NAMALWA (cell line): ENCODE data around the gene TWF2.
A peak's percentile ranks its signal among the peaks of the same experiment; 100 is the strongest.
"Not testable (repeated sequence)": the region's sequence is repeated elsewhere in the genome, so short reads cannot be mapped to it uniquely, and the experiment has no call there.

Experiments
- DNase-seq: peaks from one replicate; pipeline ENCODE4 v3.0.0-alpha.2; 2015; ENCODE audit warnings: low spot score

The TWF2 gene

DNA sequence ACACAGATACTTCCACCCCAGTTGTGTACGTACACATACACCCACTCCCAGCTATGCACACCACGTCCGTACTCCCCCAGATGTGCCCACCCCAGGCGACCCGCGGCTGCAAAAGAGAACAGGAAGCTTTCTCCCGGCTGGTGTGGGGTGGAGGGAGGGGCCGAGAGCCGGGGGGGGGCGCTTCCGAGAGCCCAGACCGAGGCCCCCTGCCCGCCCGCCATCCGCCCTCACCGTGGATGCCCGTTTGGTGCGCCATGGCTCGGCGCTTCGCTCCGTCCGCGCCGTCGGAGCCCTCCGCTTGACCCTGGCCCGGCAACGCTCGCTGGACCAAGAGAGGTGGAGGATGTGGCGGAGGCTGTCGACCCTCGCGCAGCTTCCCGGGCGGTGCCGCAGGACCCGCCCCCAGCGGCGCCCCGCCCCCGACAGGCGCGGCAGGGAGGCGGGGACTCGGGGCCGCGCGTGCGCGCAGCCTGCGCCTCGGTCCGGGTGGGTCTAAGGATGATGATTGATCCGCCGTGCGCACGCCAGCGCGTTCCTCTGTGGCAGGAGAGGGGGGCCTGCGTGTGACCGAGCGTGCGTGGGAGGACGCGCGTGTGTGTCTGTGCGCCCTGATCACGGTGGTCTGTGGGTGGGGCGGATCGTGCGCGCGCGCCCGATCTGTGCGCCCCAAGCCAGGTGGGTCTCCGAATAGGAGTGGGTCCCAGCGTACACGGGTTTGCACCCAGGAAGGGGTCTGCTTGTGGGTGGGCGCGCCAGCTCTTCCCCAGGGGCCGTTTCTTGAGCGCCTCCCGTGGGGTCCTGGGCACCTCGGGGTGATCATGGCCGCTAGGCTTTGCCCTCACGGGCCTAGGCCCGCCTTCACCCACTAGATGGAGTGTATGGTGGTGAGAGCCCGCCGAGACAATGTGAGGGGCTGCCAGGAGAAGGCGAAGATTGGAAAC is at the start of gene TWF2:
TWF2 (minus strand) TSS at position 398 of the 941 bp plus-strand sequence; CDS start at position 256, 142 bp downstream.
- peak; percentile 74 for DNase-seq

DNA sequence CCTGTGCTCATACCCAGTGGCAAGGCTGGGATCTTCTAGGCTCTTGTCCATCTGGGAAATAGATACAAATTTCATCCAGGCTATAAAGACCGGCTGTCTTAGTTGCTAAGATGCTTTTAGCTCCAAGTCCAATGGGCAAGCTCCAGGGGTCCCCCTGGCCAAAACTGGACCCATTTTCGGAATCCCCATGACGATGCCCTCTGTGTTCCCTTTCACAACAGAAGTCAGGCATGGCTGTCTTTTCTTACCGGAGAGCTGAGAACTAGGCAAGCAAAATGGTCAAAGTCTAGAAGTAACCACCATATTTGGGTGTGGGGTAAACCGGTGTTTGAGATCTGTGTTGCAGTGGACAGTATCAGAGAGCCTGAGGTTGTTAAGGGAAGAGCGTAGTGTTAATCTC is 49.7 kb upstream of the TWF2 start:
- DNase-seq = no peak

DNA sequence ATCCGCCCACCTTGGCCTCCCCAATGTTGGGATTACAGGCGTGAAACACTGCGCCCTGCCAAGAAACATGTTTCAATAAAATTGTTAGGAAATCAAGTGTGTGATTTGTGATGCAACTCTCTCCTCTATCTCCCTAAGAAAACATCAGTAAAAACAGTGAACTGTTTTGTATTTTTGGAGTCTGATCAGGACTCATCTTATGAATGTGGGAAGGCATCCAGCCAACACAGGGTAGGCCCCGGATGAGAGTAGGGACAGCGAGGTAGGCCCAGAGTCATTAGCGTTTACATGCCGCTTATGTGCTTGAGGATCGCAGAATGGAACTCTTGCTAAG is 47.8 kb upstream of the TWF2 start:
- no peak for DNase-seq

DNA sequence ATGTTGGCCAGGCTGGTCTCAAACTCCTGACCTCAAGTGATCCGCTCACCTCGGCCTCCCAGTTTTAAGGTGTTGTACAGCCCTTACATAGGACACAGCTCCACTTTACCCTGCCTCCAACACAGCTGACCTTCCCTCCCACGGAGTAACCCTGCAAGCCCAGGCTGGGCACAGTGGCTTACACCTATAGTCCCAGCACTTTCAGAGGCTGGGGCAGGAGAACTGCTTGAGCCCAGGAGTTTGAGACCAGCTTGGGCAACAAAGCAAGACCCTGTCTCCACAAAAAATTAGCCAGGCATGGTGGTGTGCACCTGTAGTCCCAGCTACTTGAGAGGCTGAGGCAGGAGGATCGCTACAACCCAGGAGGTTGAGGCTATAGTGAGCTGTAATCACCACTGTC is 45.1 kb upstream of the TWF2 start:
- DNase-seq = not testable (repeated sequence)

DNA sequence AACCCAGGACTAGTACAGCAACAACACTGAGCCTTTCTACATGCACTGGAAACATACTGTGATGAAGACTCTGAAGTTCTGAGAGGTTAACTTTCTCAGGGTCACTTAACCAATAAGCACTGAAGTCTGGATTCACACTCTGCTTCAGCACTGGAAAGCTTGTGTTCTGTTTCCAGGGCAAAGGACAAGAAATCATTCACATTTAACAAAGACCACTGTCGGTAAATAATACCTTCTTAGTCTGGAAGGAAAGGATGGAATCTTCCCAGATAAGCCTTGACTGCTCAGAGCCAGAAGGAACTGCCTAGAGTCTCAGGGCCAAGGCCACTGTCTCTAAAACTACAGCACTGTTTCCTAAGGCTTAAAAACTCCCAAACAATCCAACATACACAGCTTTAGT is 44.3 kb upstream of the TWF2 start:
- no peak for DNase-seq

DNA sequence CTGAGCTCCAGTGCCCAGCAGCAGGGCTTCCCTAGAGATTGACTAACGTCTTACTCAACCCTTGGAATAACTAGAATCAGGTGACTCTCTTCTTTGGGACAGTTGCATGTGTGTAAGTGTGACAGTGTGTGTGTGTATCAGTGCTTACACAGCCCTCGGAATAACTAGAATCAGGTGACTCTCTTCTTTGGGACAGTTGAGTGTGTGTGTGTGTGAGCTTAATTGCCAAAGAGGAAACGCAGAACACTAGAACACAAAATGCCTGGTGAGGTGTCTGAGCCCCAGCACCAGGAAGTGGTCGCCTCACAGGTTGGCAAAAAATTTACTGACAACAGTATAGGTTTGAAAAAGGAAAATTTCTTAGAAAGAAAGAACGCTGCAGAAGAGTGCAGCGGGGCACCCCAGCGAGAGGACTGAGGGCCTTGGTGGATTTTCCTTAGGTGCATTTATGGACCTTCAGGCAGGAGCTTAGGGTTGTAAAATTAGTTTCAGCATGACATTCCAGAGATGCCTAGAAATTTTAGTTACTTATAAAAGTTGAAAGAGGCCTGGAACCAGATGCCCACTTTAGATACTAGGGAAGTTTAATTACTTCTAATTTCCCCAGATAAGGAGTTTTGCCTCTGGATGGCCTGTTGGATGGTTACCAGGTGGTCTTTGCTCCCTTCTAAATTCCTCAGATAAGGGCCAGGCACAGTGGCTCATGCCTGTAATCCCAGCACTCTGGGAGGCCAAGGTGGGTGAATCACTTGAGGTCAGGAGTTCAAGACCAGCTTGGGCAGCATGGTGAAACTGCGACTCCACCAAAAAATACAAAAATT is 43.2 kb upstream of the TWF2 start:
- no peak for DNase-seq

DNA sequence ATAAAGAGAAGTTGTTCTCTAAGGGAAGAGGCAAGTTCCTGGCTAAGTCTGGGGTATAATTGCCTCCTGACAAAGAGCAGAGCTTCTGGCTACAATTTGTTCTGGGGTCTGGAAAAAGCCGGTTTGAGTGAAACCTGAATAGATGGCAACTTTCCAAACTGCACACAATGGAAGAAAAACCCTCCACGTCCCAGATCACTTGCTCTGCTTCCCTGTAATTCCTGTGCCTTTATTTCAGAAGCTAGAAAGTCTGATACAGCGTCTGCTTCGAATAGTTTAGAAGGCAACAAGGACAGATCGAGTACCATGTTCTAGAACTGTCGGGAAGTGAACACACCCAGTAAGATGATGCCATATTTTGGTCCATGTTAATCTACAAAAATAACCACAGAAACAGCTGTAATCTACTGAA is 41.1 kb upstream of the TWF2 start:
- DNase-seq = no peak

DNA sequence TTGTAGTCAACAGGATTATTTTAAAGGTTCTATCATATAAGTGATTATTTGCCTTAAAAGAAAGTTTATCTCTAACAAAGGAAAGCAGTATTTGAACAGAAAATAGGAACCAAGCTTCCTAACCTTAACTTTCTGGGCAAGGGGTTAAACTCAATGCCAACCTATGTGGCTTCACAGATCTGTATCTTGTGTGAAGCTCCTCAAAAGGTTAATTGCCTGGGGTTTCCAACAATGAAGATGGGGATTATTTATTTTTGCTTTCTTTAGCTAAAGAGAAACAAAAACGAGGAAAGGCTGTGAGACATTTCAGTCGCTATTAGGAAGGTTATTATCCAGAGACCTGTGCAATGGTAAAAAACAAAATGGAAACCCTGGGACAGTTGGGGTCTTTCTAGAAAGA is 40.6 kb upstream of the TWF2 start:
- no peak for DNase-seq

DNA sequence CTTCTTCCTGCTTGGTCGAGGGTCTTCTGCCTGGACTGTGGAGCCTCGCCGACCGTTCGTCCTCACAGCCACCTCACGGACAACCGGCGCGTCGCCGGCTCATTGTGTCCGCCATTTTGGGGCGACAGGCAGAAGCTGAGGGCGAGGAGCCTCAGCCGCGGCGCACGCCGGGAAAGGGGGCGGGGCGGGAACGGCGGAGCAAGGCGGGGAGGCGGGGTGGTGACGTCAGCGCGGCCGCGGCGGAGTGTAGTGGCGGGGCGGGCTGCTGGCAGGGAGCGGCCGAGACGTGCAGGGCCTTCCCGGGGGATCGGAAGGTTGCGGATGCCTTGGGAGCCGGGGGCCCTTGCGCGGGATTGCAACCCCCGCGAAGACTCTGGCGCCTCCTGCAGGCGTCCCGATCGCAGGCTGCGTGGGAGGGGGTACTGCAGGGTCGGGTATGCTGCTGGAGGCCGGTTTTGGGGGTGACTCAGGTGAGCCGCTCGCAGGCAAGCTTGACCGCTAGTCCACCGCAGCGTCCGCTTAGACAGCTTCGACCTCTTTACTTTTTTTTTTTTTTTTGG is 39.6 kb upstream of the TWF2 start, which contains the start of gene WDR82:
WDR82 (minus strand) TSS at position 140 of the 560 bp plus-strand sequence. CDS start 288 bp downstream, outside the sequence.
- peak; percentile 81 for DNase-seq

DNA sequence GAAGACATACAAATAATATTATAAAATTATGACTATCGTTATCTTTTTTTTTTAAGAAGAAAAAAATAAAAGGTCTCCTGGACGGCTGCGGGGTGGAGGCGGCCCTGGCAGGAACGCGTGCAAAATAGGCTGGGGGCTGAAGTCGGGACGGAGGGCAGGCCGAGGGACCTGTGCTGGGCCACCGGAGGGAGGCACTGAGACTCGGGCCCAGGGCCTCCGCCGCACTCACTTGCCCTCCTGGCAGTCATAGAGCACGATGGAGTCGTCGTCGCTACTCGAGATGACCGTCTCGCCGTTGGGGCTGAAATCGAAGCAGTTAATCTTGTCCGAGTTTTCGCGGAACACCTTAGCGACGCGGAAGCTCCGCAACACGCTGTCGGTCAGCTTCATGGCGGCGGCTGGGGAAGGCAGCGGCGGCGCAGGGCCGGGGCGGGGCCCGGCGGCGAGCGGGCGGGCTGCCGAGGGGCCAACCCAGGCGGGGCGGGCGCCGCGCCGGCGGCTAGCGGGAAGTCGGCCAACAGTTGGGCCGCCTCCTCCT is 39.1 kb upstream of the TWF2 start:
- DNase-seq = peak; percentile 55

DNA sequence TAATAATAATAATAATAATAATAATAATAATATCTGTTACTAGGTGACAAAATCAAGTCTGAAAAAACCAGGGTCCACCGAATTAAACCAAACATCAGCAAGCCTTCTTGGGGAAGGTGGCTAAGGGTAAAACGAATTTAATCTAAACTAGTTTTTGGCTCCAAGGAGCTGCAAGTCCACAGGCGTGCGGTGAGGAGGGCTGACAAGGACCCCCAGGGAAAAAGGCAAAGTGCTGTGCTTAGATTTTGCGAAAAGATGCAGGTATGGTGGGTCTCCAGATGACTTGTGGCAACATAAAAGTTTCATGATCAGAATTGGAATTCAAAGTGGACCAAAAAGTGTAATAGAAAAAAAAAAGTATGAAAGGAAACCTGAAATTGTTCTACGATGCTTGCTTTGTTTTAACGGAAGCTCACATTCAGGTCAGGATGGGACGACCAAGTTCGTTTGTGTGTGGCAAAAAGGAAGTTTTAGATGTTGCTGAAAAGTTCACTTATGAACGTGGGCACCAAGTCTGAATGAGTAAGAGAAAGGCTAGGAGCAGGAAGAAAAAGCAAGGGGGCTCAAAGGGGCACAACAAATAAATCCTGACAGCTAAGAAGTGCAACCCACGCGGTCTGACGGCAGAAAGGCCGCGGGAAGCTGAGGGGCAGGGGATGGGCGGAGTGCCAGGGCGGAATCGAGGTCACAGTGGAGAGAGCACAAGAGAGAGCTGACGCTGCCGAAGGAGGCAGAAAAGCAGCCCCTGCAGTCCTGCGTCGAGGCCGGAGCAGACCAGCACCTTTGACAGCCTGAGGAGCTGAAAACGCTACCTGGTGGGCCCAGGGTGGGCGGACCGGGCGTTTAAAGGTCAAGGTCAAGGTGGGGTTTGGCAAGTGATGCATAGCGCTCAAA is 38.4 kb upstream of the TWF2 start:
- DNase-seq = peak; percentile 74

DNA sequence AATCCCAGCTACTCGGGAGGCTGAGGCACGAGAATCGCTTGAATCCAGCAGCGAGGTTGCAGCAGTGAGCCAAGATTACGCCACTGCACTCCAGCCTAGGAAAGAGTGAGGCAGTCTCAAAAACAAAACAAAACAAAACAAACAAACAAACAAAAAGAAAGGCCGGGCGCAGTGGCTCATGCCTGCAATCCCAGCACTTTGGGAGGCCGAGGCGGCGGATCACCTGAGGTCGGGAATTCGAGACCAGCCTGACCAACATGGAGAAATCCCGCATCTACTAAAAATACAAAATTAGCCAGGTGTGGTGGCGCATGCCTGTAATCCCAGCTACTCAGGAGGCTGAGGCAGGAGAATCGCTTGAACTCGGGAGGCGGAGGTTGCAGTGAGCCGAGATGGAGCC is 35.8 kb upstream of the TWF2 start:
- DNase-seq = not testable (repeated sequence)

DNA sequence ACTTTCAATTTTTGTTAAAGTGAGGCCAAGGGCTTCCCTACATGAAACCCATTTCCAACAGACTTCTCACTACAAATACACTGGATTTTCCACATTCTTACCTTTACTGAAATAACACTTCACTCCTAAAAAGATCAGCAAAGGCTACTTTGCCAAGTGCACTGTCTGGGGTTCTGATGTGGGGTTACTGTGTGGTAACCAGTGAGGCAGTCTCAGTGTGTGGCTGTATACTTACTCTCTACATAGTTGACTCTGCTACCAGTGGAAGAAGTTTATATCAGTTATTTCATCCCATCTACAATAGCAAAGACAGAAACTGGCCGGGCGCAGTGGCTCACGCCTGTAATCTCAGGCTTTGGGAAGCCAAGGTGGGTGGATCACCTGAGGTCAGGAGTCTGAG is 33.9 kb upstream of the TWF2 start:
- no peak for DNase-seq

DNA sequence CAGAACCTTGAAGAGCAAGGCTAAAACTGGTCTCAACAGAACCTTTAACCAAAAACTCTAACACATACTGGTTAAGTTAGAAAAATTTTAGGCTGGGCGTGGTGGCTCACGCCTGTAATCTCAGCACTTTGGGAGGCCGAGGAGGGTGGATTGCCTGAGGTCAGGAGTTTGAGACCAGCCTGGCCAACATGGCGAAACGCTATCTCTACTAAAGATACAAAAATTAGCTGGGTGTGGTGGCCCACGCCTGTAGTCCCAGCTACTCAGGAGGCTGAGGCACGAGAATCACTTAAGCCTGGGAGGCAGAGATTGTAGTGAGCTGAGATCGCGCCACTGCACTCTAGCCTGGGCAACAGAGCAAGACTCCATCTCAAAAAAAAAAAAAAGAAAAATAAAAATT is 33.2 kb upstream of the TWF2 start:
- not testable (repeated sequence) for DNase-seq

DNA sequence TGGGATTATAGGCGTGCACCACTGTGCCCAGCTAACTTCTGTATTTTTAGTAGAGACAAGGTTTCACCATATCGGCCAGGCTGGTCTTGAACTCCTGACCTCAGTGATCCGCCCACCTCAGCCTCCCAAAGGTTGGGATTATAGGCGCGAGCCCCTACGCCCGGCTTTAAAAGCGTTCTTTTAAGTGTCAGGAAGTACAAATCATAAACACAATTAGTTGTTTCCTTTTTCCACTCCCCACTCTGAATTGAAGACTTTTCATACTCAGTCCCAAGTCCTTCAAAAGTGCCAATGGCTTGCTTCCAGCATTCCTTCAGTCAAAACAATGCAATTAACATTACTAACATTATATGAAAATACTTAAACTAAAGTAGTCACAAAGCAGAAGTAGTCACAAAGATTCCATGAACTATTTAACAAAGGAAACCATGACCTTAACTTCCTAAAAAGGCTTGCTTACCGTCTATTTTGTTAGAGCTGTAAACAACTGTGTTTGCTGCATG is 31.3 kb upstream of the TWF2 start:
- no peak for DNase-seq

DNA sequence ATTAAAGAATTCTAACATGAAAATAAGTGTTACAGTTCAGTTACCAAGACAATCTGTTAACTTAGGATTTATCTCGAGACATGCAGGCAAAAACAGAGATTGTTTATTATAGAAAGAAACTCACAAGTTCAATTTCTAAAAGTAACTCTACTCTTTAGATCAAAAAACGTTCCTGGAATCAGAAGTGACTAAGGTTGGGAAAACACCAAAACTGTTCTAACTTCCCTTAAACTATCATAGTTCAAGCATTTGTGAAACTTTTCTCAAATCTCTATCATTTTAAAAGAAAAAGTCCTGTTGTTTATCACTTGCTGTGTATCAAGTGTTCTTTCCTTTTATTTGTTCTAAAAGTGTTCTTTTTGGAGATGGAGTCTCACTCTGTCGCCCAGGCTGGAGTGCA is 30.8 kb upstream of the TWF2 start:
- no peak for DNase-seq

DNA sequence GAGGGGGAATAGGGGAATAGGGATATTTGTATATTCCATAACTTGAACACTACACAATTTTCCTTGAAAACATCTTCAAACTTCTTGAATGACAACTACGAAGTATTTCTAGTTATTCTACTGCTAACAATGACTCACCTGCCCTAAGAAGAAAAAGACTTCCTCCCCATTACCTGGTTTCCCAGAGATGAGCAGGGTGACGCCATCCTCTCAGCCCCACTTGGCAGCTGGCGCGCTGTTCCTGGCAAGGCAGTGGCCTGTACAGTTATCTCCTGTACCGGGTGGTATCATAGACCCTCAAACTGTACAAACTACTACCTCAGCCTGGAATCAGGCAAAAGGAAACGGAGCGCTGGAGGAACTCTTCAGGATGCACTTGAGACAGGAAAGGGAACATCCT is 29.1 kb upstream of the TWF2 start:
- DNase-seq = no peak

DNA sequence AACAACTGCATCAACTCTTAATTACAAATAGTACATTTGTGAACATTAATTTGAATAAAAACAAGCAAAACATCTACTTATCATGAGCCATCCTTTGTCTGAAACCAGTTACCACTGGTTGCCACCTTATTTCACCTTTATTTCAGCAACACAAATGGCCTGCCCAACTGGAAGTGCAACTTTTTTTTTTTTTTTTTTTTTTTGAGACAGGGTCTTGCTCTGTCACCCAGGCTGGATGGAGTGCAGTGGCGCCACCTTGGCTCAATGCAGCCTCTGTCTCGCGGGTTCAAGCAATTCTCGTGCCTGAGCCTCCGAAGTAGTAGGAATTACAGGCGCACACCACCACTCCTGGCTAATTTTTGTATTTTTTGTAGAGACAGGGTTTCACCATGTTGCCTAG is 26.4 kb upstream of the TWF2 start:
- no peak for DNase-seq

DNA sequence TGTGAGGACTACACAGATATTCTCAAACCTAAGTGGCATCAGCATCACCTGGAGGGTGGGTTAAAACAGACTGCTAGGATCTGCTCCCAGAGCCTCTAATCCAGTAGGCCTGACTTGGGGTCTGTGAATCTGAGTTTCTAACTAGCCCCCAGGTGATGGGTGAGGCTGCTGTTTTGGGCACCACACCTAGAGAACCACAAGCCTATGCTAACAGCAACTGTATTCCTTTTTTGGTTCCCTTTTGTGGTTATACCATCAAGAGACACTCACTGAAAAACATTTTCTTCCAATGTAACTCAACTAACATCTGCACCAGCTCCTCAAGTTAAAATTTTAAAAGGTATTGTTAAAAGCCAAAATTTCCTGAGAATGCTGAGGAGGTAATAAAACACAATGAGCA is 23.5 kb upstream of the TWF2 start:
- DNase-seq = no peak

DNA sequence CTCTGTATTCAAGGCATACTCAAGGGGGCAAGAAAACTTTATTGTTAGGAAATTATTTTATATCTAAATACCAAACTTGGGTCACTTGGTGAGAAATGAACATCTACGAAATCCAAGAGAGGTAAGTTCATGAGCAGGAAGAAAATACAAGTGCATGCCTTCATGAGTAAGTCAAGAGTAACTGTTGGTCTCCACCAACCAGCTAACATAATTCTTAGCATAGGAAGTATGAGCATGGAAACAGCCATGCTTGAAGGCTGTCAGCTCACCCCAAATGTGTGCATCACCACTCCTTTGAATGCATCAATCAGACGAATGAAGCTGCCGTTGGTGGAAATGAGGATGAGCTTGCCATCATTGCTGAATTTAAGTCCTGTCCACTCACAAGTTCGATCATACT is 20.5 kb upstream of the TWF2 start:
- DNase-seq = no peak

DNA sequence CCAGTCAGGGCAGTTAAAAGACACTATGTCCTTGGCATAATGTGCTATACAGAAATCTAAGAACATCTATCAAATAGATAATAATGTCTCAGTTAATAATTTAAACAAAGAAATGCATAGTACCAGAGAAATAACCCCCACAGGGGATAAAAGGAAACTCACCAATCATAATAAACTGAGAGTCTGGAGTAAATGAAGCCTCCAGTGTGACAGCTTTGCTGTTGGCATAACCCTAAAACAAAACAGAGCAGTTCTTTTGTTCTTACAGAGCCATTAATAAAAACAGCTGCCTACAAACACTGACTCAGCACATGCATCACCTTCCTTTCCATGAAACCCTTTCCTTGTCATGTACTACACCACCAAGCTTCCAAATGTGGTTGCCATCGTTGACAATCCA is 20.1 kb upstream of the TWF2 start:
- DNase-seq = no peak
